Muscle layer of colon (tissue), 2 donors: ENCODE data around the gene NEO1.

Source experiments
- H3K27ac ChIP-seq: one replicate; pipeline ENCODE4 v1.7.0; 2013; ENCODE audit warnings: low read depth, mild to moderate bottlenecking, low read length, moderate library complexity
- H3K27me3 ChIP-seq, 2 donors: one replicate each; pipeline ENCODE4 v1.7.0; 2013; ENCODE audit warnings: low read length in 2 of 2, mild to moderate bottlenecking in 2 of 2; ENCODE audit not compliant: insufficient read depth in 2 of 2, control insufficient read depth in 1 of 2
- H3K36me3 ChIP-seq: one replicate; pipeline ENCODE4 v1.7.0; 2013; ENCODE audit warnings: mild to moderate bottlenecking, low read length; ENCODE audit not compliant: insufficient read depth
- H3K4me1 ChIP-seq: one replicate; pipeline ENCODE4 v1.7.0; 2013; ENCODE audit warnings: mild to moderate bottlenecking, low read length; ENCODE audit not compliant: insufficient read depth
- H3K4me3 ChIP-seq, 2 donors: one replicate each; pipeline ENCODE4 v1.7.0; 2013; ENCODE audit warnings: low read length in 2 of 2, low read depth in 1 of 2, mild to moderate bottlenecking in 1 of 2, moderate library complexity in 1 of 2
- H3K9ac ChIP-seq: one replicate; pipeline ENCODE4 v1.7.0; 2013; ENCODE audit warnings: low read length
- H3K9me3 ChIP-seq: one replicate; pipeline ENCODE4 v1.7.0; 2013; ENCODE audit warnings: mild to moderate bottlenecking, low read length
- donor health status: abdominal sarcoma.
- donor health status: Adenocarcinoma of cecum.

The NEO1 gene

GRCh38 chr15:73227433-73228056, 175.3 kb downstream of the NEO1 start:
- Histone ChIP-seq H3K4me1 (peaks cover 11% of the 10 kb centered on the region), H3K36me3 (no peaks in the 10 kb centered on the region), H3K27ac (no peak overlapping the region), H3K27me3 (no peaks in the 10 kb centered on the region), H3K9ac (no peak overlapping the region), H3K4me3 (no peak overlapping the region), H3K9me3 (no peaks in the 10 kb centered on the region)

- no peak overlapping the region for H3K4me3 ChIP-seq
- no peaks in the 10 kb centered on the region for H3K36me3 ChIP-seq
- no peak overlapping the region for H3K9ac ChIP-seq
- no peaks in the 10 kb centered on the region for H3K9me3 ChIP-seq
- no peaks in the 10 kb centered on the region for H3K27me3 ChIP-seq
- peaks cover 11% of the 10 kb centered on the region for H3K4me1 ChIP-seq
- H3K27ac ChIP-seq = no peak overlapping the region
These were observed 175.9 kb downstream of the NEO1 start for GRCh38 chr15:73228128-73228646.

- H3K4me3 ChIP-seq = no peak overlapping the region
- no peaks in the 10 kb centered on the region for H3K27me3 ChIP-seq
- H3K36me3 ChIP-seq = no peaks in the 10 kb centered on the region
- no peak overlapping the region for H3K9ac ChIP-seq
- peaks cover 11% of the 10 kb centered on the region for H3K4me1 ChIP-seq
- no peak overlapping the region for H3K27ac ChIP-seq
- H3K9me3 ChIP-seq = no peaks in the 10 kb centered on the region
These were observed 179.6 kb downstream of the NEO1 start for GRCh38 chr15:73231661-73232419.

GRCh38 chr15:73232776-73233175, 180.5 kb downstream of the NEO1 start:
- Histone ChIP-seq H3K4me3 (no peak overlapping the region), H3K4me1 (peaks cover 5% of the 10 kb centered on the region), H3K9ac (no peak overlapping the region), H3K27me3 (no peaks in the 10 kb centered on the region), H3K27ac (no peak overlapping the region), H3K36me3 (no peaks in the 10 kb centered on the region), H3K9me3 (no peaks in the 10 kb centered on the region)

- H3K9ac ChIP-seq = no peak overlapping the region
- no peaks in the 10 kb centered on the region for H3K36me3 ChIP-seq
- no peak overlapping the region for H3K27ac ChIP-seq
- no peaks in the 10 kb centered on the region for H3K4me1 ChIP-seq
- no peaks in the 10 kb centered on the region for H3K9me3 ChIP-seq
- H3K4me3 ChIP-seq = no peak overlapping the region
- H3K27me3 ChIP-seq = no peaks in the 10 kb centered on the region
These were observed 181.4 kb downstream of the NEO1 start for GRCh38 chr15:73233623-73234022.

- H3K4me1 ChIP-seq = no peaks in the 10 kb centered on the region
- no peak overlapping the region for H3K4me3 ChIP-seq
- peaks cover 3% of the 10 kb centered on the region for H3K36me3 ChIP-seq
- H3K9me3 ChIP-seq = no peaks in the 10 kb centered on the region
- H3K9ac ChIP-seq = no peak overlapping the region
- no peak overlapping the region for H3K27ac ChIP-seq
- H3K27me3 ChIP-seq = no peaks in the 10 kb centered on the region
These were observed 185.6 kb downstream of the NEO1 start for GRCh38 chr15:73237910-73238309.

- H3K27me3 ChIP-seq = no peaks in the 10 kb centered on the region
- no peak overlapping the region for H3K4me3 ChIP-seq
- H3K9ac ChIP-seq = no peak overlapping the region
- no peaks in the 10 kb centered on the region for H3K4me1 ChIP-seq
- peaks cover 7% of the 10 kb centered on the region for H3K36me3 ChIP-seq
- no peak overlapping the region for H3K27ac ChIP-seq
- no peaks in the 10 kb centered on the region for H3K9me3 ChIP-seq
These were observed 187.4 kb downstream of the NEO1 start for GRCh38 chr15:73239564-73240215.

GRCh38 chr15:73240866-73241499, 188.7 kb downstream of the NEO1 start:
- H3K27ac ChIP-seq = no peak overlapping the region
- H3K27me3 ChIP-seq = no peaks in the 10 kb centered on the region
- no peaks in the 10 kb centered on the region for H3K9me3 ChIP-seq
- H3K9ac ChIP-seq = no peak overlapping the region
- peaks cover 7% of the 10 kb centered on the region for H3K36me3 ChIP-seq
- H3K4me1 ChIP-seq = no peaks in the 10 kb centered on the region
- no peak overlapping the region for H3K4me3 ChIP-seq

- Histone ChIP-seq H3K9me3 (no peaks in the 10 kb centered on the region), H3K36me3 (peaks cover 7% of the 10 kb centered on the region), H3K27ac (no peak overlapping the region), H3K9ac (no peak overlapping the region), H3K27me3 (no peaks in the 10 kb centered on the region), H3K4me3 (no peak overlapping the region), H3K4me1 (no peaks in the 10 kb centered on the region)
These were observed 192.1 kb downstream of the NEO1 start for GRCh38 chr15:73244333-73244732.

- no peaks in the 10 kb centered on the region for H3K27me3 ChIP-seq
- H3K27ac ChIP-seq = no peak overlapping the region
- H3K9me3 ChIP-seq = no peaks in the 10 kb centered on the region
- no peak overlapping the region for H3K4me3 ChIP-seq
- H3K4me1 ChIP-seq = no peaks in the 10 kb centered on the region
- no peak overlapping the region for H3K9ac ChIP-seq
- peaks cover 8% of the 10 kb centered on the region for H3K36me3 ChIP-seq
These were observed 194.2 kb downstream of the NEO1 start for GRCh38 chr15:73246439-73246838.

GRCh38 chr15:73246898-73247297, 194.6 kb downstream of the NEO1 start:
- no peak overlapping the region for H3K27ac ChIP-seq

More at GRCh38 chr15:73246898-73247297, 194.6 kb downstream of the NEO1 start:
- peaks cover 8% of the 10 kb centered on the region for H3K36me3 ChIP-seq
- H3K27me3 ChIP-seq = no peaks in the 10 kb centered on the region
- no peaks in the 10 kb centered on the region for H3K4me1 ChIP-seq
- no peaks in the 10 kb centered on the region for H3K9me3 ChIP-seq
- no peak overlapping the region for H3K9ac ChIP-seq
- no peak overlapping the region for H3K4me3 ChIP-seq
